Subcutaneous abdominal adipose tissue (tissue), 5 donors: Measurements from ENCODE around the gene GFRA1.
A peak's percentile ranks its signal among the peaks of the same experiment; 100 is the strongest.

Source experiments
- H3K27ac ChIP-seq: one replicate; pipeline ENCODE4 v1.7.0; 2013; ENCODE audit warnings: low read depth, mild to moderate bottlenecking, inconsistent platforms, low read length, moderate library complexity
- H3K27me3 ChIP-seq, 5 donors: one replicate each; pipeline ENCODE4 v1.7.0; 2013; ENCODE audit warnings: low read length in 5 of 5, inconsistent platforms in 1 of 5; ENCODE audit not compliant: control insufficient read depth in 5 of 5, insufficient read depth in 4 of 5
- H3K36me3 ChIP-seq, 5 donors: one replicate each; pipeline ENCODE4 v1.7.0; 2013; ENCODE audit warnings: low read length in 5 of 5; ENCODE audit not compliant: control insufficient read depth in 5 of 5, insufficient read depth in 5 of 5
- H3K4me1 ChIP-seq, 5 donors: one replicate each; pipeline ENCODE4 v1.7.0; 2013; ENCODE audit warnings: low read length in 5 of 5, mild to moderate bottlenecking in 3 of 5, moderate library complexity in 1 of 5; ENCODE audit not compliant: control insufficient read depth in 5 of 5, insufficient read depth in 5 of 5
- H3K4me3 ChIP-seq, 5 donors: one replicate each; pipeline ENCODE4 v1.7.0; 2013; ENCODE audit warnings: low read length in 5 of 5, low read depth in 1 of 5
- H3K9ac ChIP-seq, 5 donors: one replicate each; pipeline ENCODE4 v1.7.0; 2013; ENCODE audit warnings: low read length in 5 of 5, mild to moderate bottlenecking in 4 of 5, moderate library complexity in 3 of 5
- H3K9me3 ChIP-seq, 5 donors: one replicate each; pipeline ENCODE4 v1.7.0; 2013; ENCODE audit warnings: low read length in 5 of 5; ENCODE audit not compliant: control insufficient read depth in 5 of 5
- donor health status: healthy.
- donor health status: healthy.
- donor health status: healthy.
- donor health status: healthy.
- donor health status: healthy.

Gene GFRA1

DNA sequence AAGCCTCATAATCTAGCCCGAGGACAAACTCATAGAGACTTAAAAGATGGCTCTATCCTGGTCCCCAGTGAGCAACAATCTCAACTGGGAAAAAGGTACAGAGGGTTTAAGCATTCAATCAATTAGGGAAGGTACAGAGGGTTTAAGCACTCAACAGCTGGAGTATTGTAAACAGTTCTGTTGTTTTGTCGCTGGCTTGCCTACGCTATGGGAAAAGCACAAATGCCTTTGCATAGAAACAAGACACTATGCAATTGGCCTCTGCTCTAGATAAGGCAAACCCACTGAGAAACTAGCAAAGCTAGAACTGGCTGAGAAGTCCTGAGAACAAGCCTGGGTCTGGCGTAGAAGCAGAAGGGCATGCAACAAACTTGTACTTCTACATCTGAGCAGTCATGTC, 69.3 kb downstream of the GFRA1 start:
- H3K27me3 ChIP-seq: no peaks in the 10 kb centered on the region
- no peaks in the 10 kb centered on the region for H3K36me3 ChIP-seq
- H3K4me1 ChIP-seq: no peaks in the 10 kb centered on the region
- no peak overlapping the region for H3K9ac ChIP-seq
- H3K9me3 ChIP-seq: no peaks in the 10 kb centered on the region
- H3K27ac ChIP-seq: no peak overlapping the region
- H3K4me3 ChIP-seq: no peak overlapping the region

DNA sequence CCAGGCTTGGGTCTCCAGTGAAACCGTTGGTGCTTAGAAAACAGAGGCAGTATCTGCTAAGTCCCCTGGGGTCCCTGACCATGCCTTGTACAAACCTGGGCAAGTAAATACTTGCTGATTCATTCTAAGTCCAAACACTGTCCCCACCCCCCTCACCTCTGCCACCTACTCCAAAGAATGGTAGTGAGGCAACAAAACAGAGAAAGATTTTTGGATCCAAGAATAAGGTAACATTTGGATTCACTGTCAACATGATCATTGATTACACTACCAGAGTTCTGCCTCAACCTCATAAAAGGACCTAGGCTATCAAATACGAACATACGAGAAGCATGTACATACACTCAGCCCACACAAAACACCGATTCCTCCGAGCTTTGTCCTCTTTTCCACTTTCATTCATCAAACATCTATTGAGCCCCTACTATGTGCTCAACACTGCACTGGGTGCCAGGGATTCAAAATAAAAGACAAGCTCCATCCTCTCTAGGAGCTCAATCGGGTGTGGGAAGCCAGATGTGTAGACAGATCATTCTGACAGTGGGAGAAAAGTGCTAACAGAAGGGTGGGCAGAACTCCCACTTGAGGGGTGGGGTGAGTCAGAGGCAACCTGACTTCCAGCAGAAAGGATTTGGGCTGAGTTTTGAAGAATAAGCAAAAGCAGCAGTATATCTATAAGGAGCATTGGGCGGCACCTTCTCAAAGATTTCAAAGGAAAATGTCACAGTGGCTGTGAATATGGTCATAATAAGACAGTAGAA, 71.2 kb downstream of the GFRA1 start:
- no peak overlapping the region for H3K9ac ChIP-seq
- no peaks in the 10 kb centered on the region for H3K9me3 ChIP-seq
- H3K27me3 ChIP-seq: no peaks in the 10 kb centered on the region
- no peaks in the 10 kb centered on the region for H3K4me1 ChIP-seq
- no peak overlapping the region for H3K27ac ChIP-seq
- H3K36me3 ChIP-seq: no peaks in the 10 kb centered on the region
- no peak overlapping the region for H3K4me3 ChIP-seq

DNA sequence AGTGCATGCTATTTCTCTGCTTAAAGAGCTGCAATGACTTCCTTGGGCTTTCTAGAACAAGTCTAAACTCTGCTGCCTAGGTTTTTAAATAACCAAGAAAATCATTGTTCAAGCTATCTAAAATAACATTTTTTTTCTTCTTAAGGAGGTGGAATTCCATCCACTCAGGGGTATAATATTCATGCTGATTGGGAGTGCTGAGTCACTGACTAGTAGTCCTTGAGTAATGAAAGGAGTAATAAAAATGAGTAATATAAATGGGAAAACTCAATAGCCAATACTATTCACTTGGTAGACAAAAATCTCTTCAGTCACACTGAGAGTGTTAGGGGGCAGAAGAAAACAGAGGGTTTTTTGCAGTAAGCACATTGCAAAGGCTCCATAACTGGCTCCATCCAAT, 72.0 kb downstream of the GFRA1 start:
- Histone ChIP-seq H3K27me3 (no peaks in the 10 kb centered on the region), H3K36me3 (no peaks in the 10 kb centered on the region), H3K4me3 (no peak overlapping the region), H3K9me3 (peaks cover 0 to 1% (median 0%) of the 10 kb centered on the region in 5 donors), H3K27ac (no peak overlapping the region), H3K9ac (no peak overlapping the region), H3K4me1 (no peaks in the 10 kb centered on the region)

DNA sequence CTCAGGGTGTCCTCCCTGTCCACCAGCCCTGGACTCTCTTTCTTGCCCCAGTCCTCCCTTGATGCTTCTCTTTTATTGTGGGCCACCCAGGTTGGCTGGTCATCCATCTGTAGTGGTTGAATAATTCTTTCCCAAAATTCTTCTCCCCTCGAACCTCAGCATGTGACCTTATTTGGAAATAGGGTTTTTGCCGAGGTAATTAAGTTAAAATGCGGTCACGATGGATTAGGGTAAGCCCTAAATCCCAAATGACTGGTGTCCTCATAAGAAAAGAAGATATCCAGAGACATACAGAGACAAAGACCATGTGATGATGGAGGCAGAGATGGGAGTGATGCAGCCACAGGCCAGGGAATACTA, 74.3 kb downstream of the GFRA1 start:
- no peak overlapping the region for H3K27ac ChIP-seq
- no peaks in the 10 kb centered on the region for H3K36me3 ChIP-seq
- no peaks in the 10 kb centered on the region for H3K27me3 ChIP-seq
- H3K9me3 ChIP-seq: peaks cover 4 to 15% (median 12%) of the 10 kb centered on the region in 5 donors
- no peak overlapping the region for H3K4me3 ChIP-seq
- H3K4me1 ChIP-seq: no peaks in the 10 kb centered on the region
- no peak overlapping the region for H3K9ac ChIP-seq

DNA sequence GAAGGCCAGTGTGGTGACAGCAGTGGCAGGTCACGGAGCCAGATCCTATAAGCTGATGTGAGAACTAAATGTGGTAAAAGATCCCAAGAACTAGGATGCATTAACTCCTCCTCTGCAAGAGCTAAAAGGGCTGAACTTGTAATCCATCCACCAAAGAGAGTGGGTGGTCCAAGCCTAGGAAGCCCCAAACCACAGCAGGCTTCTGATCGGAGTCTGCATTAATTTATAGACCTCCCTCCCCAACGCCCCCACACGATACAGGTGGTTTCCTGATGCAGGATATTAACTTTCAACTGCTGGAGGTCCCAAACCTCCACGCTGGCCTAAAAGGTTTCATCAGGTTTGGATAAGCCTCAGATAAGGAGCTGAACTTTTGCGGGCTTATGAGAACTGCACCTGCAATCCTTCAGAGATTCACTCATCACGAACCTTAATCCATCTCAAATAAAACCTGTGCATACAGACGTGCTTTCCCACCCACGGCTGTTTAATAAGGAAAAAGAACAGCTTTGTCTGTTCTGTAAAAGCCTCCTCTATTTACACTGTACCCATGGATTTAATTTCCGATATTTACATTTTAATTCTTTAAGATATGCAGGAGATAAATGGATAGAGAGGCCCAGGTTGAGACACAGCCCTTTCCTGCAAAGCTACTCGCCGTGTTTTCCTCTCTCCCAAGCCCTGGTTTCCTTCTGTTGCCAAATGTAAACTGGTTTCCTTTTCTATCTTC, 74.9 kb downstream of the GFRA1 start:
- H3K27ac ChIP-seq: no peak overlapping the region
- no peaks in the 10 kb centered on the region for H3K4me1 ChIP-seq
- H3K9me3 ChIP-seq: peaks cover 4 to 15% (median 12%) of the 10 kb centered on the region in 5 donors
- no peaks in the 10 kb centered on the region for H3K27me3 ChIP-seq
- no peaks in the 10 kb centered on the region for H3K36me3 ChIP-seq
- H3K4me3 ChIP-seq: no peak overlapping the region
- H3K9ac ChIP-seq: no peak overlapping the region

DNA sequence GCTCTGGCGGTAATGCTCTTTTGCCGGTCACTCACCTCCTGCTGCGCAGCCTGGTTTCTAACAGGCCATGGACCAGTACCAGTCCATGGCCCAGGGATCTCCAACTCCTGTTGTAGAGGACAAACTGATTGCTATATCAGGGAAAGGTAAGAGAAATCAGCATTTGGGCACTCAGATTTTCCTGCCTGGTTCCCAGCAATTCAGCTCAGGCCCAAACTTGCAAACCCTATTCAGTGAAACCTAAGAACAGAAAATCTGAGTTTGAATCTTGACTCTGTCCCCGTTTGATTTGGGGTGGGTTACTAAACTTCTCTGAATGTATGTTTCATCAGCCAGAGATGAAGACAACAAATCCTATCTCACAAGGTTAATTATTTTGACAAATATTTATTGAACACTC, 77.4 kb downstream of the GFRA1 start:
- H3K4me3 ChIP-seq: peak overlapping the region in 1 of 5 donors; percentile 1
- H3K27ac ChIP-seq: no peak overlapping the region
- no peaks in the 10 kb centered on the region for H3K27me3 ChIP-seq
- no peak overlapping the region for H3K9ac ChIP-seq
- H3K36me3 ChIP-seq: no peaks in the 10 kb centered on the region
- H3K4me1 ChIP-seq: peaks cover 0 to 6% (median 0%) of the 10 kb centered on the region in 5 donors
- peaks cover 4 to 15% (median 12%) of the 10 kb centered on the region in 5 donors for H3K9me3 ChIP-seq

DNA sequence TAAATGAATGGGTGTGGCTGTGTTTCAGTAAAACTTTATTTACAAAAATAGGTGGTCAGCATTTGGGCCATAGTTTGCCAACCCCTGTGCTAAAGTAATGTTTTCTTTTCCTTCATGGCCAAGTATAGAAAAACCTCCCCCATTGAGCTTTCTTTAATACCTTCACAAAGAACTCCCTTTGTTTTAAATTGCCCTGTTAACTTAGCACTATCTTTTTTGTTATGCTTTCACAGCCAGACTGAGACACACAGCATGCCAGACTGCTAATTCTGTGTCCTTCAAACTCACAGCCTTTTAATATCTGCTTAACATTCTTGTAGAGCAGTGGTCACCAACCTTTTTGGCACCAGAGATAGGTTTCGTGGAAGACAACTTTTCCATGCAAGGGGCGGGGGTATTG, 78.0 kb downstream of the GFRA1 start:
- H3K27me3 ChIP-seq: no peaks in the 10 kb centered on the region
- H3K4me3 ChIP-seq: peak overlapping the region in 1 of 5 donors; percentile 1
- no peaks in the 10 kb centered on the region for H3K36me3 ChIP-seq
- no peak overlapping the region for H3K9ac ChIP-seq
- no peak overlapping the region for H3K27ac ChIP-seq
- H3K4me1 ChIP-seq: peaks cover 0 to 9% (median 0%) of the 10 kb centered on the region in 5 donors
- peaks cover 4 to 15% (median 12%) of the 10 kb centered on the region in 5 donors for H3K9me3 ChIP-seq

DNA sequence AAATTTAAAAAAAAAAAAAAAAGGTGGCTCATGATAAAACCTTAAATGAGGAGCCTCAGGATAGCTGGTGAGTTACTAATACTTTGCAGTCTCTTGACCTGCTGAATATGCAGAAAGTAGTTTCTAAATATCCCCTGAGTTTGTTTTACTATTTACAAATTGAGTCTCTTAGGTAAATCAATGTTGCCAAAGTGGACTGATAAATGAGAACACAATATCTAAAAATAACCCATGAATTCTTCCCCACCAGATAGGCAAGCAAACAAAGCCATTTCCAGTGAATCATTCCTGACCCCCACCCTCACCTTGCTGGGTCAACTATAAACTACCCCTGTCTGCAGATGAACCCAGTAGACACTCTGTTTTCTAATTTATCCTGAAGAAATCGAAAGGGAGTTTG, 78.9 kb downstream of the GFRA1 start:
- peaks cover 4 to 15% (median 12%) of the 10 kb centered on the region in 5 donors for H3K9me3 ChIP-seq
- peaks cover 0 to 9% (median 0%) of the 10 kb centered on the region in 5 donors for H3K4me1 ChIP-seq
- no peak overlapping the region for H3K9ac ChIP-seq
- H3K27me3 ChIP-seq: no peaks in the 10 kb centered on the region
- H3K4me3 ChIP-seq: no peak overlapping the region
- no peaks in the 10 kb centered on the region for H3K36me3 ChIP-seq
- H3K27ac ChIP-seq: no peak overlapping the region

DNA sequence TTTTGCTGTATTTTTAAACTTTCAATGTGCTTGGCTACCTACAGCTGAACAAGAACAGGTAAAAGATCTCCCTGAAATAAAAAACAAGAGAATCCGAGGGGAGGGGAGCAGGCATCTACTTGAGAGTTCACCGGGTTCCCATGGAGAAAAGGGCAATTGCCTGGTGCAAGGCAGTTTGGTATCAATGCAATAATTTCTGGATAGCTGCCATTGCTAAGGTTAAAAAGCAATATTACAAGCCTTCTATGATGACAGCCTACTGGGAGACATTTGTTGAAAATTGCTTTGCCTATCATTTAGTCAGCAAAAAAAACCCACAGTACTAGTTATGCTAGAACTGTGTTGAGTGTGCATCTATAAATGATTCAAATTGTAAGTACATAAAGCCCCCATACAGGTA, 82.1 kb downstream of the GFRA1 start:
- Histone ChIP-seq H3K9me3 (peaks cover 4 to 13% (median 12%) of the 10 kb centered on the region in 5 donors), H3K4me3 (no peak overlapping the region), H3K4me1 (peaks cover 0 to 20% (median 4%) of the 10 kb centered on the region in 5 donors), H3K9ac (no peak overlapping the region), H3K36me3 (no peaks in the 10 kb centered on the region), H3K27ac (no peak overlapping the region), H3K27me3 (no peaks in the 10 kb centered on the region)

DNA sequence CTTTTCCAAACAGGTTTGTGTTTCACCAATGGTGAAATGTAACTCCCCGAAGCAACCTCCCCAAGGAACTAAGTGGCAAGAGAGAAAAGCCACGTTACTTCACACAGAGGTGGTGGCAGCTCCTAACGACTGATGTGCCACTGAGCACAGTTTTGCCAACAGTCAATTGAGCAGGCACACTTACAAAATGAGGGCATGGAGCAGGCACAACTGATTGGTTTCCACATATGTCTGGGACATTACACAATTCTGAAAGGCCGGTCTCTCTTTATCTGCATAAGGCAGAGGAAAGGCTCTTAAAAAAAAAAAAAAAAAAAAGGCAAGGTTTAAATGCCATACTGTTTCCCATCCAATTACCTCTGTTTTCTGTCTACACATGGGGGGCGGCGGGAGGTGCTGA, 86.7 kb downstream of the GFRA1 start:
- H3K27me3 ChIP-seq: no peaks in the 10 kb centered on the region
- H3K4me3 ChIP-seq: no peak overlapping the region
- no peaks in the 10 kb centered on the region for H3K36me3 ChIP-seq
- H3K9me3 ChIP-seq: no peaks in the 10 kb centered on the region
- no peak overlapping the region for H3K27ac ChIP-seq
- H3K4me1 ChIP-seq: peaks cover 0 to 23% (median 5%) of the 10 kb centered on the region in 5 donors
- H3K9ac ChIP-seq: no peak overlapping the region
